Liver (tissue), 9 donors: ENCODE results near the gene NAGA. TPM values are rescaled to one million over a fixed set of nuclear protein-coding genes. Genes with fewer than 3 reads are reported as not detected.

Source experiments
- DNase-seq: peaks from one replicate; pipeline ENCODE4 v3.0.0-alpha.2; 2017; ENCODE audit warnings: low spot score
- H3K27ac ChIP-seq, 2 donors: one replicate each; pipeline ENCODE4 v1.7.0; 2013; ENCODE audit warnings: inconsistent platforms in 2 of 2, low read length in 2 of 2, control low read depth in 1 of 2, low read depth in 1 of 2, mild to moderate bottlenecking in 1 of 2
- H3K27me3 ChIP-seq, 4 donors: one replicate each; pipeline versions ENCODE4 v1.6.1 to v1.7.0; 2013; ENCODE audit warnings: low read length in 3 of 4, inconsistent platforms in 1 of 4, mild to moderate bottlenecking in 1 of 4, moderate library complexity in 1 of 4; ENCODE audit not compliant: control insufficient read depth in 4 of 4, insufficient read depth in 4 of 4
- H3K36me3 ChIP-seq, 4 donors: one replicate each; pipeline versions ENCODE4 v1.6.1 to v1.7.0; 2013; ENCODE audit warnings: low read length in 3 of 4, mild to moderate bottlenecking in 3 of 4, low read depth in 1 of 4, moderate library complexity in 1 of 4; ENCODE audit not compliant: control insufficient read depth in 4 of 4, insufficient read depth in 3 of 4
- H3K4me1 ChIP-seq, 4 donors: one replicate each; pipeline versions ENCODE4 v1.6.1 to v1.7.0; 2013; ENCODE audit warnings: low read length in 3 of 4, mild to moderate bottlenecking in 3 of 4, moderate library complexity in 1 of 4; ENCODE audit not compliant: control insufficient read depth in 4 of 4, insufficient read depth in 4 of 4
- H3K4me3 ChIP-seq, 3 donors: one replicate each; pipeline versions ENCODE4 v1.6.1 to v1.7.0; 2013; ENCODE audit warnings: low read length in 3 of 3, control low read depth in 1 of 3, low read depth in 1 of 3, mild to moderate bottlenecking in 1 of 3
- H3K9ac ChIP-seq, 2 donors: one replicate each; pipeline ENCODE4 v1.7.0; 2013; ENCODE audit warnings: low read length in 2 of 2, mild to moderate bottlenecking in 2 of 2, moderate library complexity in 2 of 2, control low read depth in 1 of 2, low read depth in 1 of 2
- H3K9me3 ChIP-seq, 4 donors: one replicate each; pipeline versions ENCODE4 v1.6.1 to v1.7.0; 2013; ENCODE audit warnings: low read length in 3 of 4; ENCODE audit not compliant: control insufficient read depth in 4 of 4
- ATF3 ChIP-seq: IDR thresholded peaks from 2 replicates; pipeline ENCODE4 v1.6.1; 2016; ENCODE audit warnings: antibody characterized with exemption
- CTCF ChIP-seq: fragments of 150-350 bp; IDR thresholded peaks from 2 replicates; pipeline ENCODE4 v1.5.1; 2017; ENCODE audit warnings: improper control_type of control experiment, low read depth, low read length; ENCODE audit not compliant: missing input control
- EGR1 ChIP-seq, 2 donors: IDR thresholded peaks; 2 replicates each; pipeline ENCODE4 v1.6.1; 2016 to 2018; ENCODE audit warnings: antibody characterized with exemption in 2 of 2, low read depth in 2 of 2
- FOXA1 ChIP-seq: IDR thresholded peaks from 2 replicates; pipeline ENCODE4 v1.6.1; 2016; ENCODE audit warnings: antibody characterized with exemption
- FOXA2 ChIP-seq: IDR thresholded peaks from 2 replicates; pipeline ENCODE4 v1.6.1; 2016; ENCODE audit warnings: antibody characterized with exemption
- GABPA ChIP-seq, 2 donors: IDR thresholded peaks in 1 of 2; conservative IDR thresholded peaks in 1 of 2; 2 replicates each; pipeline ENCODE4 v1.6.1; 2016; ENCODE audit warnings: antibody characterized with exemption in 2 of 2, mild to moderate bottlenecking in 1 of 2, moderate library complexity in 1 of 2
- HNF4A ChIP-seq, 2 donors: conservative IDR thresholded peaks; 2 replicates each; pipeline ENCODE4 v1.6.1; 2016; ENCODE audit warnings: antibody characterized with exemption in 2 of 2, mild to moderate bottlenecking in 2 of 2
- HNF4G ChIP-seq: IDR thresholded peaks from 2 replicates; pipeline ENCODE4 v1.6.1; 2016; ENCODE audit warnings: antibody characterized with exemption
- JUND ChIP-seq, 2 donors: IDR thresholded peaks; 2 replicates each; pipeline ENCODE4 v1.6.1; 2016; ENCODE audit warnings: antibody characterized with exemption in 2 of 2
- MAX ChIP-seq: IDR thresholded peaks from 2 replicates; pipeline ENCODE4 v1.6.1; 2016; ENCODE audit warnings: antibody characterized with exemption
- NR2F2 ChIP-seq: IDR thresholded peaks from 2 replicates; pipeline ENCODE4 v1.6.1; 2016; ENCODE audit warnings: antibody characterized with exemption
- RAD21 ChIP-seq, 2 donors: IDR thresholded peaks; 2 replicates each; pipeline ENCODE4 v1.6.1; 2016; ENCODE audit warnings: antibody characterized with exemption in 2 of 2, mild to moderate bottlenecking in 2 of 2
- REST ChIP-seq: IDR thresholded peaks from 2 replicates; pipeline ENCODE4 v1.6.1; 2016; ENCODE audit warnings: antibody characterized with exemption, mild to moderate bottlenecking
- RXRA ChIP-seq, 2 donors: IDR thresholded peaks; 2 replicates each; pipeline ENCODE4 v1.6.1; 2017 to 2018; ENCODE audit warnings: antibody characterized with exemption in 2 of 2, mild to moderate bottlenecking in 1 of 2
- SP1 ChIP-seq: IDR thresholded peaks from 2 replicates; pipeline ENCODE4 v1.6.1; 2018; ENCODE audit warnings: antibody characterized with exemption, mild to moderate bottlenecking
- TAF1 ChIP-seq: conservative IDR thresholded peaks from 2 replicates; pipeline ENCODE4 v1.6.1; 2016; ENCODE audit warnings: antibody characterized with exemption, mild to moderate bottlenecking
- YY1 ChIP-seq: IDR thresholded peaks from 2 replicates; pipeline ENCODE4 v1.6.1; 2016; ENCODE audit warnings: antibody characterized with exemption, mild to moderate bottlenecking
- ZBTB33 ChIP-seq: IDR thresholded peaks from 2 replicates; pipeline ENCODE4 v1.6.1; 2016; ENCODE audit warnings: antibody characterized with exemption
- WGBS: extraction: QIAGEN DNeasy Blood & Tissue Kit; methylation state at CpG from one replicate; pipeline ENCODE4 v1.1.7; 2013; 5-methylcytosine and 5-hydroxymethylcytosine counted together
- polyA plus RNA-seq, 2 donors: library from polyadenylated mRNA; stranded (reverse) in 1 of 2; unstranded in 1 of 2; fragments of 200-250 nt in 1 of 2; fragments of >200 nt in 1 of 2; fragmentation: Nextera tagmentation in 1 of 2; extraction: Ambion mirVana in 1 of 2; gene quantifications; one replicate each; pipeline versions ENCODE4 v1.2.1 to v1.2.3, GENCODE V29; 2013 to 2015
- total RNA-seq, 2 donors: library from RNA; depleted of rRNA; stranded (reverse); fragments of >200 nt; gene quantifications; one replicate each; pipeline ENCODE4 v1.2.3, GENCODE V29; 2014
- donor health status: healthy.
- donor health status: healthy.
- donor health status: healthy.
- donor health status: healthy.
- donor health status: healthy.

Gene NAGA
- total and polyA plus RNA-seq, 4 donors: 12.8 to 33.9 (median 23.9) TPM

- no peak overlapping the region for H3K4me3 ChIP-seq
- H3K9ac ChIP-seq: no peak overlapping the region
- peaks cover 0 to 2% (median 0%) of the 10 kb centered on the region in 4 donors for H3K9me3 ChIP-seq
- no peaks in the 10 kb centered on the region for H3K4me1 ChIP-seq
- no peak overlapping the region for H3K27ac ChIP-seq
- no peak for TF ChIP-seq HNF4A (conservative IDR thresholded peaks at IDR 0.05)
- TF ChIP-seq FOXA2: no peak
- TF ChIP-seq TAF1: no peak
- no peak for TF ChIP-seq CTCF
- no peak for TF ChIP-seq HNF4G
- no peak for TF ChIP-seq EGR1 (IDR thresholded peaks at IDR 0.05; ENCODE audit: low read depth in 2 of 2)
- no peak for TF ChIP-seq ZBTB33
- TF ChIP-seq RAD21 (IDR thresholded peaks at IDR 0.05): no peak
- no peak for TF ChIP-seq ATF3
- no peak for TF ChIP-seq GABPA (IDR thresholded peaks at IDR 0.05 in 1 of 2, conservative IDR thresholded peaks at IDR 0.05 in 1 of 2)
- TF ChIP-seq JUND (IDR thresholded peaks at IDR 0.05): no peak
- TF ChIP-seq NR2F2: no peak
- TF ChIP-seq REST: no peak
- TF ChIP-seq MAX: no peak
- no peak for TF ChIP-seq RXRA (IDR thresholded peaks at IDR 0.05)
- TF ChIP-seq YY1: no peak
- TF ChIP-seq FOXA1: no peak
- TF ChIP-seq SP1: no peak
- WGBS: 96% methylated on average over 5 of the region's 5 CpGs
- no peaks in the 10 kb centered on the region for H3K27me3 ChIP-seq
- no peaks in the 10 kb centered on the region for H3K36me3 ChIP-seq
- DNase-seq: no peak
These were observed 37.1 kb downstream of the NAGA start for GRCh38 chr22:42033263-42034181.
